ENCODE data around the gene MYO18A. TPM values are rescaled to one million over a fixed set of nuclear protein-coding genes. Genes with fewer than 3 reads are reported as not detected.

The MYO18A gene
- total RNA-seq, 1 experiment from 2014 or later: 37.2 TPM

Other genes starting within 250 kb of the MYO18A start
- 35.7 TPM for gene PHF12, start 228.9 kb downstream of the MYO18A start, total RNA-seq (2021; ENCODE audit: unreplicated experiment)
- 0.22 TPM for gene SEZ6, start 174.4 kb downstream of the MYO18A start, total RNA-seq (2021; ENCODE audit: unreplicated experiment)
- 1.8 TPM for gene PIPOX, start 137.3 kb downstream of the MYO18A start, total RNA-seq (2021; ENCODE audit: unreplicated experiment)
- not detected for gene CRYBA1, start 66.5 kb upstream of the MYO18A start, total RNA-seq (2021; ENCODE audit: unreplicated experiment)
- 66.5 TPM for gene NUFIP2, start 113.8 kb upstream of the MYO18A start, total RNA-seq (2021; ENCODE audit: unreplicated experiment)
- 56.3 TPM for gene TAOK1, start 210.0 kb upstream of the MYO18A start, total RNA-seq (2021; ENCODE audit: unreplicated experiment)

Data from HCT116 (cell line).